Peyer's patch (tissue), 4 donors: ENCODE results near the gene ATP2C2.

ENCODE experiments used
- POLR2A ChIP-seq, 2 donors: fragments of 450-650 bp; IDR thresholded peaks; one replicate each; pipeline ENCODE4 v1.5.1; 2017; ENCODE audit warnings: antibody characterized with exemption in 2 of 2, mild to moderate bottlenecking in 2 of 2, moderate library complexity in 2 of 2
- TF ChIP-seq, protein P1 (sequence below), 6 experiments: fragments of 450-650 bp in 4 of 6; fragments of 200-600 bp in 2 of 6; sonication (generic) in 1 of 6; IDR thresholded peaks; one replicate each; pipeline ENCODE4 v1.5.1; 2017 to 2019; ENCODE audit warnings: antibody characterized with exemption in 6 of 6, mild to moderate bottlenecking in 3 of 6, moderate library complexity in 1 of 6

DNA sequence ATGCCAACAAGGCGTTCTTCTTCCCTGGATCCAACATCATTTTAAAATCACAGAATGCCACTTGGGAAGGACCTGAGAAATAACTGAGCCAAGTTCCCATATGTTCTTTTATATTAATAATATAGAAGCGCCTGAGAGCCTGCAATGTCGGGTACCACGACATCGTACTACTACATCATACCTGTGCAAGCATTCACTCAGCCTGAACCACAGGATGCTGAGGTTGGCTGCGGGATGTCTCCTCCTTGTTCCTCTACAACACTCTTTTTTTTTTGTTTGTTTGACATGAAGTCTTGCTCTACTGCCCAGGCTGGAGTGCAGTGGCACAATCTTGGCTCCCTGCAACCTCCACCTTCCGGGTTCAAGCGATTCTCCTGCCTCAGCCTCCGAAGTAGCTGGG, 2.1 kb upstream of the ATP2C2 start:
- TF ChIP-seq, protein P1, sequence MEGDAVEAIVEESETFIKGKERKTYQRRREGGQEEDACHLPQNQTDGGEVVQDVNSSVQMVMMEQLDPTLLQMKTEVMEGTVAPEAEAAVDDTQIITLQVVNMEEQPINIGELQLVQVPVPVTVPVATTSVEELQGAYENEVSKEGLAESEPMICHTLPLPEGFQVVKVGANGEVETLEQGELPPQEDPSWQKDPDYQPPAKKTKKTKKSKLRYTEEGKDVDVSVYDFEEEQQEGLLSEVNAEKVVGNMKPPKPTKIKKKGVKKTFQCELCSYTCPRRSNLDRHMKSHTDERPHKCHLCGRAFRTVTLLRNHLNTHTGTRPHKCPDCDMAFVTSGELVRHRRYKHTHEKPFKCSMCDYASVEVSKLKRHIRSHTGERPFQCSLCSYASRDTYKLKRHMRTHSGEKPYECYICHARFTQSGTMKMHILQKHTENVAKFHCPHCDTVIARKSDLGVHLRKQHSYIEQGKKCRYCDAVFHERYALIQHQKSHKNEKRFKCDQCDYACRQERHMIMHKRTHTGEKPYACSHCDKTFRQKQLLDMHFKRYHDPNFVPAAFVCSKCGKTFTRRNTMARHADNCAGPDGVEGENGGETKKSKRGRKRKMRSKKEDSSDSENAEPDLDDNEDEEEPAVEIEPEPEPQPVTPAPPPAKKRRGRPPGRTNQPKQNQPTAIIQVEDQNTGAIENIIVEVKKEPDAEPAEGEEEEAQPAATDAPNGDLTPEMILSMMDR (IDR thresholded peaks at IDR 0.05): no peak
- no peak for TF ChIP-seq POLR2A (IDR thresholded peaks at IDR 0.05)
